Measurements from ENCODE around the gene CDK14.

The CDK14 gene

DNA sequence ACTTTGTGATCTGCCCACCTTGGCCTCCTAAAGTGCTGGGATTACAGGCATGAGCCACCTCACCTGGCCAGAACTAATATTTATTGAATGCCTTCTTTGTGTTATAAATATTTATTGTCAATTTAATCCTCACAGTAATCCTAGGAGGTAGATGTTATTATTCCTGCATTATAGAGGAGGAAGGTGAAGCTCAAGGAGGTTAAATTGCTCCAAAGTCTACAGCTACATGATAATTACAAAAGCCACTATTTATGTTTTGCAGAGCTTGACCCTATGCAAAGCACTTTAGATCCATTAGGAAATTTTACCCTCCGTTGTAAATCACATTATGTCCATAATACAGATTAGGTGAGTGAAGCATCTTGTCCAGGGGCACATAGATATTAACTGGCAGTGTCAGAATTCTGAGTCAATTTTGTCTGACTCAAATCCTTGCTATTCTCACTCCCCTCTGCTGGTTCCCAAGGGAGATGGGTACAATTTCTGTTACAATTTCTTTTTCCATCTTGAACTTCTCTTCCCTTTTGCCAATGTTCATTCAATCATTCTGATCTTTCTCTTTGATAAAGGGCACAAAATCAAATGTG is 25.7 kb upstream of the CDK14 start:
- no peaks in the 10 kb centered on the region for H3K79me1 ChIP-seq (ENCODE audit: low read length)
- H2BK5ac ChIP-seq (ENCODE audit: low read depth, low read length, poor library complexity), result no peak overlapping the region
- DNase-seq, result no peak
- H3K4me1 ChIP-seq (ENCODE audit: control insufficient read depth in 1 of 2, insufficient read depth in 2 of 2, low read length in 2 of 2), result peaks cover 0 to 4% of the 10 kb centered on the region in 2 experiments
- no peak overlapping the region for H2BK12ac ChIP-seq (ENCODE audit: low read length)
- no peaks in the 10 kb centered on the region for H3K79me2 ChIP-seq (ENCODE audit: control insufficient read depth, insufficient read depth, low read length, poor library complexity)
- no peak overlapping the region for H3K9ac ChIP-seq (ENCODE audit: low read length)
- H3K4ac ChIP-seq (ENCODE audit: low read depth, low read length), result no peak overlapping the region
- no peak overlapping the region for H2BK120ac ChIP-seq (ENCODE audit: insufficient read depth, low read length, poor library complexity)
- H2AK5ac ChIP-seq (ENCODE audit: low read length), result no peak overlapping the region
- no peaks in the 10 kb centered on the region for H3K27me3 ChIP-seq (ENCODE audit: insufficient read depth, low read length)
- no peak overlapping the region for H4K8ac ChIP-seq (ENCODE audit: low read depth, low read length)
- H4K12ac ChIP-seq (ENCODE audit: low read depth, low read length), result no peak overlapping the region
- no peak overlapping the region for H3K14ac ChIP-seq (ENCODE audit: low read length)
- H3K9me3 ChIP-seq (ENCODE audit: insufficient read depth, low read depth, low read length), result no peaks in the 10 kb centered on the region
- H3K23ac ChIP-seq (ENCODE audit: low read length), result no peak overlapping the region
- H2AFZ ChIP-seq (ENCODE audit: insufficient read depth, low read length, poor library complexity), result no peak overlapping the region
- no peak overlapping the region for H4K91ac ChIP-seq (ENCODE audit: low read depth, low read length)
- H3K36me3 ChIP-seq (ENCODE audit: control insufficient read depth in 1 of 2, insufficient read depth in 2 of 2, low read length in 2 of 2), result no peaks in the 10 kb centered on the region
- no CpG with 5 or more reads among the region's 1 CpG for WGBS (ENCODE audit: extremely low coverage, insufficient coverage, insufficient read length)
- no peak overlapping the region for H3K4me2 ChIP-seq (ENCODE audit: low read length)
- H3K4me3 ChIP-seq (ENCODE audit: low read depth, low read length), result no peak overlapping the region
- H3K18ac ChIP-seq (ENCODE audit: low read length), result no peak overlapping the region
- no peak overlapping the region for H3K27ac ChIP-seq (ENCODE audit: low read depth, low read length)

DNA sequence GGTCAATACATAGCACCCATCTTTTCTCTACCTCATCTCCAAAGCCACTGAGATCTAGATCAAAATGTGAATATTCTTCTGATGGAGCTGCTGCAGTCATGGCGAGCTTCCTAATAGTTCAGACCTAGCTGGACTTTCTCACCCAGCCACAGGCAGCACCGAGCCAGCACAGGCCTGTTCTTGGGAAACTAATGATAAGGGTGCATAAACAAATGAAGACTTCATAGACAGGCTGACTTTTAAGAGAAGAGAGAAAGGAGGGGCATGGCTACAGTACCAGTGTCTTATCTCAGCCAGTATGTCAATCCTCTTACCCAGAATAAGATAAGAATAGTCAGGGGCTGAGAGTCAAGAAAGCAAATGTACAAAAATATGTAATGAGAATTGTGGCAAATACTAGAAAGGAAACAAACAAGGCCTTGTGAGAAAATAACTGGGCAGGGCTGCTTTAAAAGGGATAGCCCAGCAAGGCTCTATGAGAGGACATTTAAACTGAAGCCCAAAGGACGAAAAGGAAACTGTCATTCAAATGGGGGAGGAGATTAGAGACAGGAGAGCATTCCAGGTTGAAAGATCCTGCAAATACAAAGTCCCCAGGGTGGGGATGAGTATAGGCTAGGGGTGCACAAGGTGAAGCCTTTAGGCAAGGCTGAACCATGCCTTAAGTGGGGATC is 21.8 kb upstream of the CDK14 start:
- H4K91ac ChIP-seq (ENCODE audit: low read depth, low read length), result no peak overlapping the region
- H3K27me3 ChIP-seq (ENCODE audit: insufficient read depth, low read length), result no peaks in the 10 kb centered on the region
- WGBS (ENCODE audit: extremely low coverage, insufficient coverage, insufficient read length), result no CpG with 5 or more reads among the region's 3 CpGs
- H2BK12ac ChIP-seq (ENCODE audit: low read length), result no peak overlapping the region
- H3K79me1 ChIP-seq (ENCODE audit: low read length), result peaks cover 2% of the 10 kb centered on the region
- H3K27ac ChIP-seq (ENCODE audit: low read depth, low read length), result no peak overlapping the region
- H2BK5ac ChIP-seq (ENCODE audit: low read depth, low read length, poor library complexity), result no peak overlapping the region
- no peak overlapping the region for H3K18ac ChIP-seq (ENCODE audit: low read length)
- H3K36me3 ChIP-seq (ENCODE audit: control insufficient read depth in 1 of 2, insufficient read depth in 2 of 2, low read length in 2 of 2), result no peaks in the 10 kb centered on the region
- H3K9me3 ChIP-seq (ENCODE audit: insufficient read depth, low read depth, low read length), result no peaks in the 10 kb centered on the region
- no peak overlapping the region for H3K4me3 ChIP-seq (ENCODE audit: low read depth, low read length)
- no peak overlapping the region for H3K4me2 ChIP-seq (ENCODE audit: low read length)
- no peak overlapping the region for H4K12ac ChIP-seq (ENCODE audit: low read depth, low read length)
- H3K79me2 ChIP-seq (ENCODE audit: control insufficient read depth, insufficient read depth, low read length, poor library complexity), result no peaks in the 10 kb centered on the region
- no peak for DNase-seq
- H3K4ac ChIP-seq (ENCODE audit: low read depth, low read length), result no peak overlapping the region
- H3K9ac ChIP-seq (ENCODE audit: low read length), result no peak overlapping the region
- no peak overlapping the region for H3K23ac ChIP-seq (ENCODE audit: low read length)
- no peak overlapping the region for H2AK5ac ChIP-seq (ENCODE audit: low read length)
- H2AFZ ChIP-seq (ENCODE audit: insufficient read depth, low read length, poor library complexity), result no peak overlapping the region
- H2BK120ac ChIP-seq (ENCODE audit: insufficient read depth, low read length, poor library complexity), result no peak overlapping the region
- no peak overlapping the region for H4K8ac ChIP-seq (ENCODE audit: low read depth, low read length)
- H3K14ac ChIP-seq (ENCODE audit: low read length), result no peak overlapping the region
- H3K4me1 ChIP-seq (ENCODE audit: control insufficient read depth in 1 of 2, insufficient read depth in 2 of 2, low read length in 2 of 2), result peaks cover 0 to 4% of the 10 kb centered on the region in 2 experiments

DNA sequence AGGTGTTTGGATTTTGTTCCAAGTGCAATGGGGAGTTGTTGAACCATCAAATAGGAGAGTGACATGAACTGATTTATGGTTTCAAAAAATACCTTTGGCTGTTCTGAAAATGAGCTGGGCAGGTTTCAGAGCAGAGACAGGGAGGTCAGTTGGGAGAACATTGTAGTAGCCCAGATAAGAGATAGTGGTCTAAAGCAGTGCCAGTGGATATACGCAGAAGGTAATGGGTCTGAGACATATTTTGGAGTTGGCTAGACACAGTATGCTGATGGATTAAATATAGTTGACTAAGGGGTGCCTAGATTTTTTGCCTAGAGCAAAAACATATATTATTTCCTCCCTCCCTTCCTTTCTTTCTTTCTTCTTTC is 21.3 kb upstream of the CDK14 start:
- no peaks in the 10 kb centered on the region for H3K36me3 ChIP-seq (ENCODE audit: control insufficient read depth in 1 of 2, insufficient read depth in 2 of 2, low read length in 2 of 2)
- no peak for DNase-seq
- no peaks in the 10 kb centered on the region for H3K27me3 ChIP-seq (ENCODE audit: insufficient read depth, low read length)
- H3K4me3 ChIP-seq (ENCODE audit: low read depth, low read length), result no peak overlapping the region
- no CpG with 5 or more reads among the region's 1 CpG for WGBS (ENCODE audit: extremely low coverage, insufficient coverage, insufficient read length)
- H3K4me2 ChIP-seq (ENCODE audit: low read length), result no peak overlapping the region
- no peak overlapping the region for H4K91ac ChIP-seq (ENCODE audit: low read depth, low read length)
- no peak overlapping the region for H2AK5ac ChIP-seq (ENCODE audit: low read length)
- H4K8ac ChIP-seq (ENCODE audit: low read depth, low read length), result no peak overlapping the region
- peaks cover 6% of the 10 kb centered on the region for H3K79me1 ChIP-seq (ENCODE audit: low read length)
- no peak overlapping the region for H3K9ac ChIP-seq (ENCODE audit: low read length)
- no peak overlapping the region for H3K23ac ChIP-seq (ENCODE audit: low read length)
- H2AFZ ChIP-seq (ENCODE audit: insufficient read depth, low read length, poor library complexity), result no peak overlapping the region
- H3K18ac ChIP-seq (ENCODE audit: low read length), result no peak overlapping the region
- H2BK12ac ChIP-seq (ENCODE audit: low read length), result no peak overlapping the region
- no peak overlapping the region for H4K12ac ChIP-seq (ENCODE audit: low read depth, low read length)
- no peak overlapping the region for H2BK120ac ChIP-seq (ENCODE audit: insufficient read depth, low read length, poor library complexity)
- no peak overlapping the region for H3K27ac ChIP-seq (ENCODE audit: low read depth, low read length)
- H3K79me2 ChIP-seq (ENCODE audit: control insufficient read depth, insufficient read depth, low read length, poor library complexity), result no peaks in the 10 kb centered on the region
- no peak overlapping the region for H3K4ac ChIP-seq (ENCODE audit: low read depth, low read length)
- no peaks in the 10 kb centered on the region for H3K9me3 ChIP-seq (ENCODE audit: insufficient read depth, low read depth, low read length)
- H3K4me1 ChIP-seq (ENCODE audit: control insufficient read depth in 1 of 2, insufficient read depth in 2 of 2, low read length in 2 of 2), result peaks cover 3 to 8% of the 10 kb centered on the region in 2 experiments
- no peak overlapping the region for H2BK5ac ChIP-seq (ENCODE audit: low read depth, low read length, poor library complexity)
- H3K14ac ChIP-seq (ENCODE audit: low read length), result no peak overlapping the region

DNA sequence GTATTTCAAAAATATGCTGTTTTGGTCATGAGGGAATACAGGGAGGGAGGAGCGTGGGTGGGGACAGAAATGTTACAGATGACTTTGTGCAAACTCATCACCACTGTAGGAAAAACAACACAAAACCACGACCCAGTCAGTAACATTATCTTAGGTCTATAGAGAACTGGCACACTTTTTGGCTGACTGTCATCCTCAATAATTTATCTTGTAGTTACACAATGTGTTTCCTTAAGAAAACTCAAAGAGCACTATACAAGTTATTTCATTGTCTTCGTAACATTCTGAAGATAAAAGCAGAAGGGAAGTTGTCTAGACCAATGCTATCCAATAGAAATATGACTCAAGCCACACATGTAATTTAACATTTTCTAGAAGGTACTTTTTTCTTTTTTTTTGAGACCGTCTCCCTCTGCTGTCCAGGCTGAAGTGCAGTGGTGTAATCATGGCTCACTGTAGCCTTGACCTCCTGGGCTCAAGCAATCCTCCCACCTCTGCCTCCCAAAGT is 16.9 kb upstream of the CDK14 start:
- Histone ChIP-seq H3K36me3 (ENCODE audit: control insufficient read depth in 1 of 2, insufficient read depth in 2 of 2, low read length in 2 of 2) (no peaks in the 10 kb centered on the region), H3K14ac (ENCODE audit: low read length) (peak overlapping the region; percentile 41), H3K9me3 (ENCODE audit: insufficient read depth, low read depth, low read length) (no peaks in the 10 kb centered on the region), H2AK5ac (ENCODE audit: low read length) (peak overlapping the region; percentile 98), H3K27me3 (ENCODE audit: insufficient read depth, low read length) (no peaks in the 10 kb centered on the region), H3K9ac (ENCODE audit: low read length) (no peak overlapping the region), H3K79me1 (ENCODE audit: low read length) (peaks cover 6% of the 10 kb centered on the region), H4K12ac (ENCODE audit: low read depth, low read length) (no peak overlapping the region), H3K4me2 (ENCODE audit: low read length) (no peak overlapping the region), H3K4me3 (ENCODE audit: low read depth, low read length) (no peak overlapping the region), H3K4ac (ENCODE audit: low read depth, low read length) (no peak overlapping the region), H3K18ac (ENCODE audit: low read length) (peak overlapping the region; percentile 75), H2BK120ac (ENCODE audit: insufficient read depth, low read length, poor library complexity) (peak overlapping the region; percentile 94), H2BK12ac (ENCODE audit: low read length) (peak overlapping the region; percentile 41), H4K91ac (ENCODE audit: low read depth, low read length) (peak overlapping the region; percentile 88), H2BK5ac (ENCODE audit: low read depth, low read length, poor library complexity) (peak overlapping the region; percentile 86), H4K8ac (ENCODE audit: low read depth, low read length) (peak overlapping the region; percentile 5), H3K23ac (ENCODE audit: low read length) (no peak overlapping the region), H2AFZ (ENCODE audit: insufficient read depth, low read length, poor library complexity) (no peak overlapping the region), H3K79me2 (ENCODE audit: control insufficient read depth, insufficient read depth, low read length, poor library complexity) (no peaks in the 10 kb centered on the region), H3K4me1 (ENCODE audit: control insufficient read depth in 1 of 2, insufficient read depth in 2 of 2, low read length in 2 of 2) (peaks cover 3 to 11% of the 10 kb centered on the region in 2 experiments), H3K27ac (ENCODE audit: low read depth, low read length) (peak overlapping the region; percentile 47)
- no CpG with 5 or more reads among the region's 4 CpGs for whole genome bisulfite sequencing (ENCODE audit: extremely low coverage, insufficient coverage, insufficient read length)
- peak; percentile 85 to 91 for DNase-seq
